Peyer's patch (tissue), 4 donors: Measurements from ENCODE around the gene DZANK1. TPM values are rescaled to one million over a fixed set of nuclear protein-coding genes. Genes with fewer than 3 reads are reported as not detected.
A peak's percentile ranks its signal among the peaks of the same experiment; 100 is the strongest.

Experiments
- DNase-seq, 3 donors: peaks; one replicate each; pipeline ENCODE4 v3.0.0-alpha.2; 2017 to 2019
- H3K27ac ChIP-seq, 4 donors: fragments of 200-600 bp; sonication (generic); one replicate each; pipeline ENCODE4 v1.5.1; 2016 to 2019
- H3K27me3 ChIP-seq, 2 donors: fragments of 200-600 bp; sonication (generic); one replicate each; pipeline ENCODE4 v1.5.1; 2019
- H3K36me3 ChIP-seq, 3 donors: fragments of 200-600 bp; sonication (generic); one replicate each; pipeline ENCODE4 v1.5.1; 2016 to 2019
- H3K4me1 ChIP-seq, 4 donors: fragments of 200-600 bp; sonication (generic); one replicate each; pipeline ENCODE4 v1.5.1; 2016 to 2019
- H3K4me3 ChIP-seq, 4 donors: fragments of 200-600 bp; sonication (generic); 1 replicate in 3 of 4; 2 replicates in 1 of 4; pipeline ENCODE4 v1.5.1; 2016 to 2019; ENCODE audit warnings: mild to moderate bottlenecking in 1 of 4
- H3K9me3 ChIP-seq, 4 donors: fragments of 200-600 bp; sonication (generic); one replicate each; pipeline ENCODE4 v1.5.1; 2016 to 2019; ENCODE audit warnings: mild to moderate bottlenecking in 1 of 4
- POLR2A ChIP-seq, 2 donors: fragments of 450-650 bp; IDR thresholded peaks; one replicate each; pipeline ENCODE4 v1.5.1; 2017; ENCODE audit warnings: antibody characterized with exemption in 2 of 2, mild to moderate bottlenecking in 2 of 2, moderate library complexity in 2 of 2
- total RNA-seq, 4 donors: library from RNA; depleted of rRNA; stranded (reverse); fragments of >200 nt; gene quantifications; one replicate each; pipeline ENCODE4 v1.1.0, GENCODE V29; 2016
- TF ChIP-seq, protein P1 (sequence below), 6 experiments: fragments of 450-650 bp in 4 of 6; fragments of 200-600 bp in 2 of 6; sonication (generic) in 1 of 6; IDR thresholded peaks; one replicate each; pipeline ENCODE4 v1.5.1; 2017 to 2019; ENCODE audit warnings: antibody characterized with exemption in 6 of 6, mild to moderate bottlenecking in 3 of 6, moderate library complexity in 1 of 6

Gene DZANK1
- total RNA-seq, 4 donors from 2014 or later, result 1.6 to 5.0 (median 2.1) TPM

DNA sequence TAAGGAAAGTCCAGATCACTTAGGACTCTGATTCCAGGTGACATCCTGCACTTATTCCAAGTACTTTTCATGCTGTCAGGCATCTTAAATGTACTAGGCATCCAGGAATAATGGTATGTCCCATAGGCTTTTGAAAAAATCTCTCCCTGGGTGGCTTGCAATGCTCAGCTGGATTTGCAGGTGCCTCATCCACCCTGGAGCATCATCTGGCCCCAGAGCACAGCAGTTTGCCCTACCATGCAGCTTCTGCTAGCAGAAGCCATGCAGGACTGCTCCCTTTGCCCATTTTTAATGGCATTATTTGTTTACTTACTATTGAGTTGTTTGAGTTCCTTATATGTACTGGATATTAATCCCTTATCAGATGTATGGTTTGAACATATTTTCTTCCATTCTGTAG is 45.2 kb downstream of the DZANK1 start:
- Histone ChIP-seq H3K4me1 (no peaks in the 10 kb centered on the region), H3K27me3 (no peaks in the 10 kb centered on the region), H3K36me3 (no peaks in the 10 kb centered on the region), H3K4me3 (no peak overlapping the region), H3K27ac (no peak overlapping the region), H3K9me3 (no peaks in the 10 kb centered on the region)
- no peak for DNase-seq
- TF ChIP-seq, protein P1, sequence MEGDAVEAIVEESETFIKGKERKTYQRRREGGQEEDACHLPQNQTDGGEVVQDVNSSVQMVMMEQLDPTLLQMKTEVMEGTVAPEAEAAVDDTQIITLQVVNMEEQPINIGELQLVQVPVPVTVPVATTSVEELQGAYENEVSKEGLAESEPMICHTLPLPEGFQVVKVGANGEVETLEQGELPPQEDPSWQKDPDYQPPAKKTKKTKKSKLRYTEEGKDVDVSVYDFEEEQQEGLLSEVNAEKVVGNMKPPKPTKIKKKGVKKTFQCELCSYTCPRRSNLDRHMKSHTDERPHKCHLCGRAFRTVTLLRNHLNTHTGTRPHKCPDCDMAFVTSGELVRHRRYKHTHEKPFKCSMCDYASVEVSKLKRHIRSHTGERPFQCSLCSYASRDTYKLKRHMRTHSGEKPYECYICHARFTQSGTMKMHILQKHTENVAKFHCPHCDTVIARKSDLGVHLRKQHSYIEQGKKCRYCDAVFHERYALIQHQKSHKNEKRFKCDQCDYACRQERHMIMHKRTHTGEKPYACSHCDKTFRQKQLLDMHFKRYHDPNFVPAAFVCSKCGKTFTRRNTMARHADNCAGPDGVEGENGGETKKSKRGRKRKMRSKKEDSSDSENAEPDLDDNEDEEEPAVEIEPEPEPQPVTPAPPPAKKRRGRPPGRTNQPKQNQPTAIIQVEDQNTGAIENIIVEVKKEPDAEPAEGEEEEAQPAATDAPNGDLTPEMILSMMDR (IDR thresholded peaks at IDR 0.05), result no peak
- no peak for TF ChIP-seq POLR2A (IDR thresholded peaks at IDR 0.05)

DNA sequence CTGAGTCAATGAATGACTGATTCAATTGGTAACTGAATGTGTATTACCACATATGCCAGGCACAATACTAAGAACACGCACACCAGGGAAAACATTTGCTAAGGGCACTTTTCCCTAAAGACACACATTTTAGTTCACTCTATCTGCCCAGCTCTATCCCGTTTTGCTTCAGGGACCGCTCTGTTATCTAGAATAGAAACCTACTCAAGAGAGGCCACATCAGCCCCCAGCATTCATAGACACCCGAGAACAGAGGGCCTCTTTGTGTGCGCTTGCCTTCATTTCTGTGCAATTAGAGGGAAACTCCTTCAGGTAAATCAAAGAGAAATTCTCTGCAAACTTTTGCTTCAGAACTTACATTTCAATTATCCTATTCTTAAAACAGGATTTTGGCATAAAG is 50.3 kb downstream of the DZANK1 start:
- Histone ChIP-seq H3K27ac (no peak overlapping the region), H3K4me1 (no peaks in the 10 kb centered on the region), H3K4me3 (no peak overlapping the region), H3K36me3 (no peaks in the 10 kb centered on the region), H3K27me3 (no peaks in the 10 kb centered on the region), H3K9me3 (no peaks in the 10 kb centered on the region)
- TF ChIP-seq, protein P1 (IDR thresholded peaks at IDR 0.05), result no peak
- TF ChIP-seq POLR2A (IDR thresholded peaks at IDR 0.05), result no peak
- no peak for DNase-seq

DNA sequence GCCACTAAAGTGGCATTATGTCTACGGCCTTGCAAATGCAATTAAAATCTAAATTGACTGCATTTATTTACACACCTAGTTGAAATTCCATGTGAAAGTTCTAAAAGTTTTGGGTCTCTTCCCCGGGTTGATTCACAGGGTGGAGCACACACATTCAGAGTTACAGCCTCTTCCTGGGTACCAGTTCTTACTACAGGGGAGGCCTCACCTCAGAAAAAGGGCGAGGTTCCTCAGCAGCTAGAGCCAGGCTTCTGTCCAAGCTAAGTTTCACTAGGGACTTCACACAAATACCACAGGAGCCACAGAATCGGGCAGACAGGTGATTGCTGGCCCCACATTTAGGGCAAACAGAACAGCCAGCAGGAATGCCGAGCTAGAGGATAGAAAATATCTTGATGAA is 52.7 kb downstream of the DZANK1 start:
- Histone ChIP-seq H3K27ac (no peak overlapping the region), H3K9me3 (no peaks in the 10 kb centered on the region), H3K36me3 (no peaks in the 10 kb centered on the region), H3K4me3 (no peak overlapping the region), H3K4me1 (no peaks in the 10 kb centered on the region), H3K27me3 (no peaks in the 10 kb centered on the region)
- no peak for TF ChIP-seq POLR2A (IDR thresholded peaks at IDR 0.05)
- TF ChIP-seq, protein P1 (IDR thresholded peaks at IDR 0.05), result no peak
- DNase-seq, result no peak

DNA sequence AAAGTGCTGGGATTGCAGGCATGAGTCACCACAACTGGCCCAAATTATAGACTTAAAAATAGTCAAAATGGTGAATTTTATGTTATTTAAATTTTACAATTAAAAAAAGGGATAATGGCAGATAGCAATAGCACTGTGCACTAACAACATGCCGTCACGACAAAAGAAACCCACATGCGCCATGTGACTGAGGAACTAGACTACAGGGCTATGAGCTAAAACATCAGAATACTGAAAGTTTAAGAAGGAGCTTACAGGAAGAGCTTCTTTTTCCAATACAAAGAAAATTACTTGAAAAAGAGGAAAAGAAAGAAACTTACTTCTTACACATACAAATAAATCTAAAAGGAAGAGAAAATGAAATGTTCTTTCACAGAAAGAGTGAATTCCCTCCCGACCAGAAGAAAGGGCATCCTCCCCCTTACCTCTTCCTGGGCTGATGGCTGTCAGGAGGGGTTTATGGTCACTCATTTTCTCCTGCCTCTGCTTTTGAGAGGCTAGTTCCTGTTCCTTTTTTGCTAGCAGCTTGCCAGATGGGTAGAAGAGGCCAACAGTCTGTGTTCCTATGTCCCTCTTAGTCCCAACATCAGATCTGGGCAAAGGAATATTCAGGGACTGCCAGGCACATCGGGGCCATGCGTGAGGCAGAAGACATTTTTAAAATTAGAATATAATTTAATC is 54.5 kb downstream of the DZANK1 start:
- Histone ChIP-seq H3K4me1 (no peaks in the 10 kb centered on the region), H3K27me3 (no peaks in the 10 kb centered on the region), H3K27ac (no peak overlapping the region), H3K4me3 (no peak overlapping the region), H3K36me3 (no peaks in the 10 kb centered on the region), H3K9me3 (no peaks in the 10 kb centered on the region)
- TF ChIP-seq, protein P1 (IDR thresholded peaks at IDR 0.05), result no peak
- no peak for TF ChIP-seq POLR2A (IDR thresholded peaks at IDR 0.05)
- peak in 1 of 3 donors; percentile 22 for DNase-seq

DNA sequence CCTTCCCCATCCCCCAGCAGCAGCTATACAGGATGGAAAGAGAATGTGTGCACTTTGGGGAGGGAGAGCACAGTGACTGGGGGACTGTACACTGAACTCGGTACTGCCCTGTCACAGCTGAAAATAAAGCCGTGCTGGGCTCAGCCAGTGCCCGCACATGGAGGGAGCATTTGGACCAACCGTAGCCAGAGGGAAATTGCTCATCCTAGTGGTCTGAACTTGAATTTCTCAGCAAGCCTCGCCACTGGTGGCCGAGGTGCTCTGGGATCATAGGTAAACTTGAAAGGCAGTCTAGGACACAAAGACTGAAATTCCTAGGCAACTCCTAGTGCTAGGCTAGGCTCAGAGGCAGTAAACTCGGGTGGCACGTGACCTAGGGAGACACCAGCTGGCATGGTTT is 61.0 kb downstream of the DZANK1 start:
- no peak overlapping the region for H3K4me3 ChIP-seq
- H3K4me1 ChIP-seq, result no peaks in the 10 kb centered on the region
- H3K36me3 ChIP-seq, result no peaks in the 10 kb centered on the region
- no peaks in the 10 kb centered on the region for H3K9me3 ChIP-seq
- DNase-seq, result no peak
- H3K27ac ChIP-seq, result no peak overlapping the region
- TF ChIP-seq, protein P1 (IDR thresholded peaks at IDR 0.05), result no peak
- TF ChIP-seq POLR2A (IDR thresholded peaks at IDR 0.05), result no peak
- H3K27me3 ChIP-seq, result no peaks in the 10 kb centered on the region

DNA sequence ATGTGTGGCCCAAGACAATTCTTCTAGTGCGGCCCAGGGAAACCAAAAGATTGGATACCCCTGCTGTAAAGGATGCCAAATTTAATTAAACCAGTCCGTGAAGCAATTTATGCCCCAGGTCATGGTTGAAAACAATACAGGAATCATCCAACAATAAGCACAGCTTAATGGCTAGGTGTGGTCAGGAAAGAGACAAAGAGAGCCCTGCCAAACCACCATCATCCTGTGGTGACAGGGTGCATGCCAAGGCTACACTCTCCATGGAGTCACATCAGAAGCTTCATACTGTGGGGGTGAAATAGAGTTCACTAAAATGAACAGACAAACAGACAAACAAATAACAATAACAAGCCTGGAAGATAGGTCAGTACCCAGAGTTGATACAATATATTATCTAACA is 62.7 kb downstream of the DZANK1 start:
- Histone ChIP-seq H3K4me3 (no peak overlapping the region), H3K4me1 (no peaks in the 10 kb centered on the region), H3K36me3 (no peaks in the 10 kb centered on the region), H3K9me3 (no peaks in the 10 kb centered on the region), H3K27me3 (no peaks in the 10 kb centered on the region), H3K27ac (no peak overlapping the region)
- no peak for TF ChIP-seq POLR2A (IDR thresholded peaks at IDR 0.05)
- TF ChIP-seq, protein P1 (IDR thresholded peaks at IDR 0.05), result no peak
- no peak for DNase-seq
